GM10266 (cell line): ENCODE data around the gene VPS35L.
"Not testable (repeated sequence)": the region's sequence is repeated elsewhere in the genome, so short reads cannot be mapped to it uniquely, and the experiment has no call there.

ENCODE experiments used
- DNase-seq: peaks from one replicate; pipeline ENCODE4 v3.0.0; 2012; ENCODE audit errors: extremely low spot score
- TF ChIP-seq, protein P1 (sequence below): IDR thresholded peaks from 2 replicates; pipeline ENCODE4 v1.5.1; 2012; ENCODE audit warnings: mild to moderate bottlenecking, low read depth; ENCODE audit not compliant: control insufficient read depth, insufficient read depth; ENCODE audit errors: missing control alignments

Gene VPS35L

GRCh38 chr16:19655242-19655777, 99.8 kb downstream of the VPS35L start:
- no peak for DNase-seq
- TF ChIP-seq, protein P1, sequence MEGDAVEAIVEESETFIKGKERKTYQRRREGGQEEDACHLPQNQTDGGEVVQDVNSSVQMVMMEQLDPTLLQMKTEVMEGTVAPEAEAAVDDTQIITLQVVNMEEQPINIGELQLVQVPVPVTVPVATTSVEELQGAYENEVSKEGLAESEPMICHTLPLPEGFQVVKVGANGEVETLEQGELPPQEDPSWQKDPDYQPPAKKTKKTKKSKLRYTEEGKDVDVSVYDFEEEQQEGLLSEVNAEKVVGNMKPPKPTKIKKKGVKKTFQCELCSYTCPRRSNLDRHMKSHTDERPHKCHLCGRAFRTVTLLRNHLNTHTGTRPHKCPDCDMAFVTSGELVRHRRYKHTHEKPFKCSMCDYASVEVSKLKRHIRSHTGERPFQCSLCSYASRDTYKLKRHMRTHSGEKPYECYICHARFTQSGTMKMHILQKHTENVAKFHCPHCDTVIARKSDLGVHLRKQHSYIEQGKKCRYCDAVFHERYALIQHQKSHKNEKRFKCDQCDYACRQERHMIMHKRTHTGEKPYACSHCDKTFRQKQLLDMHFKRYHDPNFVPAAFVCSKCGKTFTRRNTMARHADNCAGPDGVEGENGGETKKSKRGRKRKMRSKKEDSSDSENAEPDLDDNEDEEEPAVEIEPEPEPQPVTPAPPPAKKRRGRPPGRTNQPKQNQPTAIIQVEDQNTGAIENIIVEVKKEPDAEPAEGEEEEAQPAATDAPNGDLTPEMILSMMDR, result no peak

DNA sequence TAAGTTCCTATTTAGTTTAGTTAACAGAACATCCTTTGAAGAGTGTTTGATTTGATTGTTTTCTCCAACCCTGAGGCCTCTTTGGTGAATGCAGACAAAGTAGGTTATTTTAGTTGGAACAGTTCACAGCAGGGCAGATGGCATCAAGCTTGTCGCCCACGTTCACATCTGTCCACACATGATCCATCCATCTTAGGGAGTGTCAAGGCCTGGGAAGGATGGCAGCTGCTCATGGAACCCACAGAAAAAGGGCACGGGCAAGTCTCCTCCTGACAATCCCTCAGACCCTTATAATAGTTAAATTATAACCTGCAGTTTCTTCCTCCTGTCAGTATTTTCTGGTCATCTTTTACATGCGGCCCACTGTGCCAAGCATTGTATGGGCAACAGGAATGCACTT, 102.3 kb downstream of the VPS35L start:
- TF ChIP-seq, protein P1, result no peak
- DNase-seq, result no peak

- TF ChIP-seq, protein P1, result no peak
- no peak for DNase-seq
These were observed 104.1 kb downstream of the VPS35L start for GRCh38 chr16:19659554-19659953.

DNA sequence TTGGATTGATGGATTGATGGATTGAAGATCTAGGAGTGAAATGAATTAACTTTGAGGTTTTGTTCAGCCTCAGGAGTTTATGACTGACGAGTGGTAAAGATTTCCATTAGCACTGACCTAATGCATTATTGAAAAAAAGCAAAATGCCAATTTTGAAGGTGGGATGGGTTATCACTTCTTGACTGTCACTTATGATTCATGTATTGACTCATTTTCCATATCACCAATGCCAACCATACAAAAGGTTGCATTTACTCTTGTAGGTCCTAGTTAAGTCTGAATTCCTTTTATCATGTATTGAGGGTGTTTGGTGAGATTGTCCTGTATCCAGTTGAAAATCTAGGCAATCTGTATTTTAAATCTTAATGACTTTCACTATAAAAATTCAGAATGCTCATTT, 104.9 kb downstream of the VPS35L start:
- TF ChIP-seq, protein P1, result no peak

GRCh38 chr16:19662351-19662750, 106.8 kb downstream of the VPS35L start:
- TF ChIP-seq, protein P1, result no peak
- no peak for DNase-seq

More for the DNA sequence above, 104.9 kb downstream of the VPS35L start:
- no peak for DNase-seq

GRCh38 chr16:19664166-19664565, 108.7 kb downstream of the VPS35L start:
- DNase-seq, result no peak

GRCh38 chr16:19665313-19665712, 109.8 kb downstream of the VPS35L start:
- DNase-seq, result not testable (repeated sequence)

More at GRCh38 chr16:19664166-19664565, 108.7 kb downstream of the VPS35L start:
- TF ChIP-seq, protein P1, result no peak

DNA sequence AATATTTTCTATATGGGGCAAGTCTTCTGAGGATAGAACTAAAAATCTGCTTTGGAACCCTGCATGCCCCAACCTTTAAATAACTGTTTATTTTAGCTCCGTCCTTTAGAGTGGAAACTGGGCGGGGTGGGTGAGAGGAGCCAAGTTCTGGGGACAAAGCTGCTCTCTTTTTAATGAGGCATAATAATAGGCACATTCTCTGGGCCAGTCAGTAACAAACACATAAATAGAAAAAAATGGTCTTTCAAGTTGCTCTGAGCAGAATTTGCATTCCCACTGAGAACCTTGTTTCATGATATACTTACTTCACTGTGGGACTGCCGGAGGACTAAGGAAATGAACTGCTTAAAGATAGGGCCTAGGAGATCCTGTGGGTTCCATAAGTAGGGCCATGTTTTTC, 111.0 kb downstream of the VPS35L start:
- TF ChIP-seq, protein P1, result no peak
- no peak for DNase-seq
